K562 (cell line): Measurements from ENCODE around the gene CDH18. TPM values are rescaled to one million over a fixed set of nuclear protein-coding genes. Genes with fewer than 3 reads are reported as not detected.

Experiments
- ATAC-seq: fragments of 200-7000 bp; cut with Tn5 transposase; 3 replicates; pipeline ENCODE4 v1.9.1; 2020; ENCODE audit warnings: moderate library complexity
- BruUV-seq: library from RNA; stranded (reverse); fragments of 400-500 nt; replicated peaks from 2 replicates; lab custom pipeline; 2021; lab: Mats Ljungman, UMichigan
- CTCF ChIA-PET: fragments of 300-600 bp; formaldehyde crosslinking; extraction: SDS; loops from one replicate; lab custom pipeline; 2021; ENCODE audit warnings: low intra/inter-chr PET ratio; lab: Yijun Ruan, JAX
- POLR2A ChIA-PET: fragments of 300-600, 350-650 bp; sonication (Branson Sonifier 250); formaldehyde crosslinking; extraction: SDS; loops from one replicate; lab custom pipeline; 2021; ENCODE audit warnings: antibody characterized with exemption, inconsistent platforms; lab: Yijun Ruan, JAX
- DNase-seq, 4 experiments: peaks; one replicate each; pipeline versions ENCODE4 v3.0.0 to v3.0.0-alpha.2; 2011 to 2018; ENCODE audit warnings: low spot score in 3 of 4, mixed read lengths in 3 of 4; ENCODE audit errors: extremely low read depth in 1 of 4
- FAIRE-seq: peaks from 2 replicates; lab custom pipeline; 2011; peaks lifted over from hg19 to GRCh38; lab: Jason Lieb, UNC
- H2AFZ ChIP-seq: 2 replicates; pipeline ENCODE4 v1.6.0; 2011; ENCODE audit warnings: low read depth, low read length, control low read depth, inconsistent platforms
- H3K27ac ChIP-seq: fragments of 200-600 bp; 3 replicates; pipeline ENCODE4 v1.8.0; 2011; ENCODE audit warnings: low read depth, mild to moderate bottlenecking, control low read depth, inconsistent platforms, low read length, moderate library complexity, mixed read lengths; ENCODE audit errors: extremely low read depth
- H3K27me3 ChIP-seq, 2 experiments: fragments of 300-600 bp in 1 of 2; 2 replicates in 1 of 2; 3 replicates in 1 of 2; pipeline versions ENCODE4 v1.6.0 to v1.8.0; 2011; ENCODE audit warnings: inconsistent platforms in 2 of 2, low read length in 2 of 2, mild to moderate bottlenecking in 1 of 2, mixed read lengths in 1 of 2, moderate library complexity in 1 of 2; ENCODE audit not compliant: control insufficient read depth in 2 of 2, insufficient read depth in 2 of 2
- H3K36me3 ChIP-seq: fragments of 300-600 bp; 3 replicates; pipeline ENCODE4 v1.8.0; 2011; ENCODE audit warnings: mild to moderate bottlenecking, low read length, inconsistent platforms; ENCODE audit not compliant: control insufficient read depth, insufficient read depth
- H3K4me1 ChIP-seq, 2 experiments: fragments of 200-600 bp in 1 of 2; replicated peaks in 1 of 2; 2 replicates in 1 of 2; 3 replicates in 1 of 2; pipeline versions ENCODE4 v1.5.1 to v1.8.0; 2011; ENCODE audit warnings: inconsistent platforms in 2 of 2, low read length in 2 of 2, mild to moderate bottlenecking in 1 of 2, mixed read lengths in 1 of 2, moderate library complexity in 1 of 2; ENCODE audit not compliant: control insufficient read depth in 2 of 2, insufficient read depth in 2 of 2
- H3K4me2 ChIP-seq: 2 replicates; pipeline ENCODE4 v1.6.1; 2011; ENCODE audit warnings: low read length, control low read depth, inconsistent platforms, mixed read lengths; ENCODE audit not compliant: insufficient read depth
- H3K4me3 ChIP-seq: fragments of 200-600 bp; sonication (generic), shearing (Covaris generic); 2 replicates; pipeline ENCODE4 v1.5.1; 2016; ENCODE audit warnings: control low read depth, inconsistent platforms
- H3K79me2 ChIP-seq: fragments of 200-600 bp; 3 replicates; pipeline ENCODE4 v1.8.0; 2011; ENCODE audit warnings: low read length, inconsistent platforms; ENCODE audit not compliant: control insufficient read depth, insufficient read depth
- H3K9ac ChIP-seq, 2 experiments: 2 replicates each; pipeline versions ENCODE4 v1.6.0 to v1.6.1; 2011; ENCODE audit warnings: low read depth in 2 of 2, low read length in 2 of 2, control low read depth in 1 of 2, inconsistent platforms in 1 of 2, mild to moderate bottlenecking in 1 of 2, mixed read lengths in 1 of 2; ENCODE audit not compliant: insufficient read depth in 1 of 2
- H3K9me1 ChIP-seq: one replicate; pipeline ENCODE4 v1.6.0; 2011; ENCODE audit warnings: inconsistent platforms, mild to moderate bottlenecking, low read length, moderate library complexity; ENCODE audit not compliant: control insufficient read depth, insufficient read depth
- H3K9me3 ChIP-seq: replicated peaks from 2 replicates; pipeline ENCODE4 v1.5.1; 2011; ENCODE audit warnings: low read depth, low read length, inconsistent platforms; ENCODE audit not compliant: control insufficient read depth, insufficient read depth
- H4K20me1 ChIP-seq: replicated peaks from 2 replicates; pipeline ENCODE4 v1.6.1; 2011; ENCODE audit warnings: low read length, inconsistent platforms, mixed read lengths; ENCODE audit not compliant: control insufficient read depth, insufficient read depth
- AFF4 ChIP-seq: sonication (generic); formaldehyde crosslinking; IDR thresholded peaks from 2 replicates; pipeline ENCODE4 v1.8.0; 2023; ENCODE audit warnings: mild to moderate bottlenecking, missing genetic modification reagents
- DNMT1 ChIP-seq: fragments of 450-650 bp; IDR thresholded peaks from 2 replicates; pipeline ENCODE4 v1.6.1; 2016; ENCODE audit warnings: antibody characterized with exemption, mild to moderate bottlenecking
- MLLT1 ChIP-seq, 2 experiments: fragments of 450-650 bp; IDR thresholded peaks; 2 replicates each; pipeline ENCODE4 v1.6.1; 2016
- ZFP91 ChIP-seq: sonication (generic); formaldehyde crosslinking; IDR thresholded peaks from 2 replicates; pipeline ENCODE4 v1.8.0; 2022; ENCODE audit warnings: mild to moderate bottlenecking, missing genetic modification reagents
- ZHX1 ChIP-seq: fragments of 150-350 bp; conservative IDR thresholded peaks from 2 replicates; pipeline ENCODE4 v1.6.1; 2014; ENCODE audit warnings: low read length
- ZNF133 ChIP-seq: fragments of 250-450 bp; sonication (Bioruptor Pico); IDR thresholded peaks from 2 replicates; pipeline ENCODE4 v1.4.0; 2020; ENCODE audit warnings: mild to moderate bottlenecking
- ZNF197 ChIP-seq: fragments of 200-800 bp; sonication (Bioruptor generic); IDR thresholded peaks from 2 replicates; pipeline ENCODE4 v1.6.1; 2016; ENCODE audit warnings: low read depth, missing genetic modification characterization, missing compliant biosample characterization
- WGBS: fragments of 100-300 bp; shearing (Covaris generic); methylation state at CpG from one replicate; pipeline ENCODE4 v1.1.6; 2016; ENCODE audit warnings: low coverage, mixed read lengths; ENCODE audit not compliant: insufficient coverage; ENCODE audit errors: missing lambda C conversion rate; 5-methylcytosine and 5-hydroxymethylcytosine counted together
- in situ Hi-C: fragments of 300-500 bp; cut with MboI; formaldehyde crosslinking; loops from 4 replicates; pipeline ENCODE4 v1.15.0; 2018; ENCODE audit warnings: inconsistent platforms, mixed read lengths
- intact Hi-C: fragments of 100-400 bp; cut with micrococcal nuclease; formaldehyde crosslinking; loops from 2 replicates; pipeline ENCODE4 v1.14.2; 2022
- polyA plus RNA-seq, 8 experiments: library from polyadenylated mRNA; depleted of rRNA in 4 of 8; stranded (reverse) in 5 of 8; unstranded in 3 of 8; fragments of >200 nt; fragmentation: Nextera tagmentation in 2 of 8; fragmentation: Illumina TruSeq in 1 of 8; extraction: Ambion mirVana in 2 of 8; extraction: Trizol in 1 of 8; gene quantifications; 2 replicates each; pipeline versions ENCODE4 v1.2.1 to v1.2.3, GENCODE V29; 2011 to 2014; ENCODE audit warnings: inconsistent platforms in 1 of 8, missing spikeins in 1 of 8
- total RNA-seq, 7 experiments: library from RNA; depleted of rRNA in 6 of 7; stranded (reverse); fragments of >200 nt in 6 of 7; fragmentation: Illumina TruSeq in 2 of 7; extraction: Trizol in 2 of 7; gene quantifications; 2 replicates each; pipeline versions ENCODE4 v1.2.1 to v1.2.3, GENCODE V29; 2011 to 2021; ENCODE audit warnings: low replicate concordance in 1 of 7

The CDH18 gene
- total and polyA plus RNA-seq, 9 of the 15 experiments (the other 6 are each of a cell fraction or from before 2014, with no cell fraction given), result 0.18 to 1.4 (median 0.31) TPM

- Histone ChIP-seq H2AFZ (no peak overlapping the region), H4K20me1 (no peaks in the 10 kb centered on the region), H3K9me1 (no peaks in the 10 kb centered on the region), H3K27me3 (no peaks in the 10 kb centered on the region), H3K4me3 (no peak overlapping the region), H3K4me2 (no peak overlapping the region), H3K4me1 (no peaks in the 10 kb centered on the region), H3K79me2 (no peaks in the 10 kb centered on the region), H3K36me3 (no peaks in the 10 kb centered on the region), H3K9me3 (no peaks in the 10 kb centered on the region), H3K9ac (no peak overlapping the region), H3K27ac (no peak overlapping the region)
- TF ChIP-seq DNMT1, result no peak
- TF ChIP-seq AFF4 (CRISPR knock-in tag), result no peak
- no peak for TF ChIP-seq ZNF197
- TF ChIP-seq ZFP91 (CRISPR knock-in tag), result no peak
- no peak for TF ChIP-seq ZNF133
- TF ChIP-seq ZHX1, result no peak
- TF ChIP-seq MLLT1 (IDR thresholded peaks at IDR 0.05), result no peak
- WGBS, result 3% methylated on average over 2 of the region's 2 CpGs
- BruUV-seq, result no TSS peak
- ChIA-PET POLR2A (no interaction called here), CTCF (no interaction called here)
- intact Hi-C loops, result no loop called here
- ATAC-seq (no peak), DNase-seq (no peak), FAIRE-seq (no peak)
- in situ Hi-C loops, result no loop called here
Observed at GRCh38 chr5:19584131-19584530, 403.9 kb downstream of the CDH18 start.
